ENCODE measurements around the gene FOSL2. TPM values are rescaled to one million over a fixed set of nuclear protein-coding genes. Genes with fewer than 3 reads are reported as not detected.

Gene FOSL2
- polyA plus RNA-seq, 1 of the 3 experiments (the other 2 are of a cell fraction) = 41.7 TPM

DNA sequence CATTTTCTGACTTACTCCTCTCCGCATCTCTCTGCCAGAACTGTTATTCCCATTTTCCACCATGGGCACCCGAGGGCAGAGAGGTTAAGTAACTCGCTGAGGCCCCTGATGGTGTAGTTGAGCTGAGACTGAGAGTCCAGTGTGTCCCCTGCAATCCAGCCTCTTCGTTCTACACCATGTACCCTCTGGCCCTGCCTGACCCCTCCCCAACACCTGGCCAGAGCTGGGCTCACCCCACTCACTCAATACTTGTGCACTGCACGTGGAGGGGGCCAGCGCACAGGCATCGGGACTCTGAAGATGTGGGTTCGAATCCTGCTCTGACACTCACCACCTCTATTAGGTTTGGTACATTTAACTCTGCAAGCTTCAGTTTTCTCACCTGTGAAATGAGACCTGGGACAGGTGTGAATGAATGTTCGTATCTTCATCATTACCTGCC lies 24.3 kb upstream of the FOSL2 start:
- Histone ChIP-seq H2AFZ (ENCODE audit: low read depth) (no peak overlapping the region), H3F3A (replicated peaks; ENCODE audit: insufficient read depth) (no peaks in the 10 kb centered on the region), H3K27ac (ENCODE audit: low read depth in 2 of 2, low read length in 1 of 2) (no peak overlapping the region), H3K4me3 (ENCODE audit: low read depth in 2 of 2, low read length in 1 of 2) (no peak overlapping the region), H3K9me2 (no peaks in the 10 kb centered on the region), H3K79me2 (ENCODE audit: insufficient read depth) (no peaks in the 10 kb centered on the region), H3K9ac (no peak overlapping the region), H3K4me2 (no peak overlapping the region), H3K9me3 (no peaks in the 10 kb centered on the region), H3K36me3 (replicated peaks in 1 of 2; ENCODE audit: control insufficient read depth in 1 of 2, insufficient read depth in 2 of 2, low read length in 1 of 2) (no peaks in the 10 kb centered on the region), H3K27me3 (ENCODE audit: insufficient read depth) (no peaks in the 10 kb centered on the region), H4K20me1 (ENCODE audit: insufficient read depth) (no peaks in the 10 kb centered on the region), H3K4me1 (ENCODE audit: control insufficient read depth in 1 of 2, insufficient read depth in 2 of 2, low read depth in 1 of 2, low read length in 1 of 2) (peaks cover 4 to 29% of the 10 kb centered on the region in 2 experiments; a peak in 2 of 4 replicates)
- DNase-seq = no peak
- TF ChIP-seq RXRA (IDR thresholded peaks at IDR 0.05; ENCODE audit: borderline replicate concordance, low read depth) = no peak
- no peak for TF ChIP-seq TAF1 (IDR thresholded peaks at IDR 0.05; ENCODE audit: borderline replicate concordance, low read depth, low read length)
- no peak for TF ChIP-seq POLR2AphosphoS5 (IDR thresholded peaks at IDR 0.05; ENCODE audit: low read depth, low read length)
- TF ChIP-seq GABPA (IDR thresholded peaks at IDR 0.05; ENCODE audit: low read depth) = no peak
- no peak for TF ChIP-seq YY1 (IDR thresholded peaks at IDR 0.05; ENCODE audit: low read depth)
- TF ChIP-seq RCOR1 (IDR thresholded peaks at IDR 0.05; ENCODE audit: low read length) = no peak
- TF ChIP-seq, protein P1, sequence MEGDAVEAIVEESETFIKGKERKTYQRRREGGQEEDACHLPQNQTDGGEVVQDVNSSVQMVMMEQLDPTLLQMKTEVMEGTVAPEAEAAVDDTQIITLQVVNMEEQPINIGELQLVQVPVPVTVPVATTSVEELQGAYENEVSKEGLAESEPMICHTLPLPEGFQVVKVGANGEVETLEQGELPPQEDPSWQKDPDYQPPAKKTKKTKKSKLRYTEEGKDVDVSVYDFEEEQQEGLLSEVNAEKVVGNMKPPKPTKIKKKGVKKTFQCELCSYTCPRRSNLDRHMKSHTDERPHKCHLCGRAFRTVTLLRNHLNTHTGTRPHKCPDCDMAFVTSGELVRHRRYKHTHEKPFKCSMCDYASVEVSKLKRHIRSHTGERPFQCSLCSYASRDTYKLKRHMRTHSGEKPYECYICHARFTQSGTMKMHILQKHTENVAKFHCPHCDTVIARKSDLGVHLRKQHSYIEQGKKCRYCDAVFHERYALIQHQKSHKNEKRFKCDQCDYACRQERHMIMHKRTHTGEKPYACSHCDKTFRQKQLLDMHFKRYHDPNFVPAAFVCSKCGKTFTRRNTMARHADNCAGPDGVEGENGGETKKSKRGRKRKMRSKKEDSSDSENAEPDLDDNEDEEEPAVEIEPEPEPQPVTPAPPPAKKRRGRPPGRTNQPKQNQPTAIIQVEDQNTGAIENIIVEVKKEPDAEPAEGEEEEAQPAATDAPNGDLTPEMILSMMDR (IDR thresholded peaks at IDR 0.05) = no peak
- no peak for TF ChIP-seq SMC3 (IDR thresholded peaks at IDR 0.05; ENCODE audit: low read depth, low read length)
- no peak for TF ChIP-seq JUND (IDR thresholded peaks at IDR 0.05)
- no peak for TF ChIP-seq REST (IDR thresholded peaks at IDR 0.05; ENCODE audit: low read depth, low read length)
- POLR2A ChIA-PET = interaction anchor here (1.6 kb wide), 1 partner anchor 22 kb away, joined by 5 read pairs; no protein-coding TSS in a partner anchor
- 91% methylated on average over 9 of the region's 9 CpGs for WGBS (ENCODE audit: low lambda C conversion rate)
- CTCF ChIA-PET = interaction anchor here (1.5 kb wide), 1 partner anchor 29 kb away, joined by 4 read pairs; no protein-coding TSS in a partner anchor

DNA sequence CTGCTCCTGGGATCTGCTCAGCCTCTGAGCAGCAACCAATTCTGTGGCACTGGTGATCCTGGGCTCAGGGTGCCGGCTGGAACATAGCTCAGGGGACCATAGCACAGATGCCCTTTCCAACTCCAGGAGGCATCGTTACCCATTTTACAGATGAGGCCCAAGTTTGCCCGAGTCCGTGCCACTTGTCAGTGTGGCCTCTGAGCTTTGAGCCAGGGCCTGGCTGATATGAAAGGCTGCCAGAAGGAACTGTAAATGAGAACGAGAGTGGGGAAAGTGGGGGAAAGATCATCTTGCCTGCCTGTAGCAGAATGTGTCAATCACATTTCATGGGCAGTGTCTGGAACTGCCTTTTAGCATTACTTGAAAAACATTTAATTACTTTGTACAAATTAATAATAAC lies 23.3 kb upstream of the FOSL2 start:
- H3K36me3 ChIP-seq (replicated peaks in 1 of 2; ENCODE audit: control insufficient read depth in 1 of 2, insufficient read depth in 2 of 2, low read length in 1 of 2) = no peaks in the 10 kb centered on the region
- TF ChIP-seq RAD21 (IDR thresholded peaks at IDR 0.05; ENCODE audit: low read length) (no peak), USF2 (IDR thresholded peaks at IDR 0.05; ENCODE audit: borderline replicate concordance, low read depth, low read length) (no peak), FOXJ3 (CRISPR knock-in tag; IDR thresholded peaks at IDR 0.05) (no peak), TEAD4 (IDR thresholded peaks at IDR 0.05; ENCODE audit: borderline replicate concordance, insufficient read depth) (no peak), TCF12 (IDR thresholded peaks at IDR 0.05) (no peak), TAF1 (IDR thresholded peaks at IDR 0.05; ENCODE audit: borderline replicate concordance, low read depth, low read length) (no peak), NFIC (IDR thresholded peaks at IDR 0.05; ENCODE audit: borderline replicate concordance) (no peak), EP300 (IDR thresholded peaks at IDR 0.05; ENCODE audit: borderline replicate concordance in 1 of 2, low read depth in 1 of 2, low read length in 1 of 2) (no peak), RCOR1 (IDR thresholded peaks at IDR 0.05; ENCODE audit: low read length) (no peak), GABPA (IDR thresholded peaks at IDR 0.05; ENCODE audit: low read depth) (no peak)
- TF ChIP-seq, protein P2, sequence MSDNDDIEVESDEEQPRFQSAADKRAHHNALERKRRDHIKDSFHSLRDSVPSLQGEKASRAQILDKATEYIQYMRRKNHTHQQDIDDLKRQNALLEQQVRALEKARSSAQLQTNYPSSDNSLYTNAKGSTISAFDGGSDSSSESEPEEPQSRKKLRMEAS (IDR thresholded peaks at IDR 0.05; ENCODE audit: low read depth) = no peak

More for the DNA sequence above, 23.3 kb upstream of the FOSL2 start:
- Histone ChIP-seq H3K9me3 (no peaks in the 10 kb centered on the region), H3K9me2 (no peaks in the 10 kb centered on the region), H3K27me3 (ENCODE audit: insufficient read depth) (no peaks in the 10 kb centered on the region), H3K4me2 (no peak overlapping the region), H3K79me2 (ENCODE audit: insufficient read depth) (no peaks in the 10 kb centered on the region), H3F3A (replicated peaks; ENCODE audit: insufficient read depth) (no peaks in the 10 kb centered on the region), H4K20me1 (ENCODE audit: insufficient read depth) (no peaks in the 10 kb centered on the region), H2AFZ (ENCODE audit: low read depth) (no peak overlapping the region), H3K9ac (no peak overlapping the region), H3K27ac (ENCODE audit: low read depth in 2 of 2, low read length in 1 of 2) (no peak overlapping the region), H3K4me3 (ENCODE audit: low read depth in 2 of 2, low read length in 1 of 2) (no peak overlapping the region), H3K4me1 (ENCODE audit: control insufficient read depth in 1 of 2, insufficient read depth in 2 of 2, low read depth in 1 of 2, low read length in 1 of 2) (peaks cover 4 to 27% of the 10 kb centered on the region in 2 experiments; a peak in 2 of 4 replicates)
- WGBS (ENCODE audit: low lambda C conversion rate) = 72% methylated on average over 5 of the region's 5 CpGs
- DNase-seq = no peak
- CTCF ChIA-PET = interaction anchor here (0.7 to 1.9 kb wide), 5 partner anchors 11 to 559 kb away, joined by 3 to 4 read pairs (median 3); no protein-coding TSS in a partner anchor
- POLR2A ChIA-PET = no interaction called here
